HEK293 (cell line): ENCODE results near the gene CD99L2.

Experiments
- CTCF ChIA-PET: fragments of 350-600 bp; formaldehyde crosslinking; extraction: SDS; loops from one replicate; lab custom pipeline; 2021; ENCODE audit warnings: antibody characterized with exemption; lab: Yijun Ruan, JAX
- POLR2A ChIA-PET: fragments of 300-600 bp; formaldehyde crosslinking; extraction: SDS; loops from one replicate; lab custom pipeline; 2020; ENCODE audit warnings: antibody characterized with exemption, inconsistent platforms; lab: Yijun Ruan, JAX
- H3K27ac ChIP-seq: fragments of 200-500 bp; sonication (Bioruptor generic); 2 replicates; pipeline ENCODE4 v1.5.1; 2014; ENCODE audit warnings: low read depth, low read length, control low read depth, inconsistent platforms; ENCODE audit errors: extremely low read depth
- H3K36me3 ChIP-seq, 2 experiments: fragments of 200-500 bp in 1 of 2; sonication (Bioruptor generic) in 1 of 2; 1 replicate in 1 of 2; 2 replicates in 1 of 2; pipeline ENCODE4 v1.5.1; 2014 to 2017; ENCODE audit warnings: inconsistent platforms in 2 of 2, low read length in 2 of 2; ENCODE audit not compliant: control insufficient read depth in 2 of 2, insufficient read depth in 1 of 2
- H3K4me1 ChIP-seq: fragments of 200-500 bp; sonication (Bioruptor generic); 2 replicates; pipeline ENCODE4 v1.5.1; 2014; ENCODE audit warnings: mild to moderate bottlenecking, low read length, inconsistent platforms; ENCODE audit not compliant: control insufficient read depth, insufficient read depth
- H3K4me3 ChIP-seq: 2 replicates; pipeline ENCODE4 v1.5.1; 2011; ENCODE audit warnings: low read depth, mild to moderate bottlenecking, control low read depth, low read length, moderate library complexity
- H3K9me3 ChIP-seq: fragments of 200-500 bp; sonication (Bioruptor generic); 2 replicates; pipeline ENCODE4 v1.5.1; 2014; ENCODE audit warnings: low read depth, low read length, inconsistent platforms; ENCODE audit not compliant: control insufficient read depth, insufficient read depth
- AEBP2 ChIP-seq: fragments of 450-650 bp; formaldehyde crosslinking; IDR thresholded peaks from 2 replicates; pipeline ENCODE4 v1.5.1; 2016; ENCODE audit warnings: missing biosample characterization, missing genetic modification characterization, borderline replicate concordance
- HOXD13 ChIP-seq: sonication (generic); formaldehyde crosslinking; IDR thresholded peaks from 2 replicates; pipeline ENCODE4 v1.8.0; 2022; ENCODE audit warnings: missing genetic modification reagents, borderline replicate concordance
- KLF16 ChIP-seq: fragments of 450-650 bp; formaldehyde crosslinking; IDR thresholded peaks from 2 replicates; pipeline ENCODE4 v1.5.1; 2017; ENCODE audit warnings: missing biosample characterization, missing genetic modification characterization
- YY1 ChIP-seq: fragments of 450-650 bp; formaldehyde crosslinking; IDR thresholded peaks from 2 replicates; pipeline ENCODE4 v1.5.1; 2018; ENCODE audit warnings: missing biosample characterization, missing genetic modification characterization
- ZFP69B ChIP-seq: fragments of 450-650 bp; formaldehyde crosslinking; IDR thresholded peaks from 2 replicates; pipeline ENCODE4 v1.5.1; 2016; ENCODE audit warnings: missing biosample characterization, missing genetic modification characterization
- ZIC2 ChIP-seq: fragments of 450-650 bp; formaldehyde crosslinking; IDR thresholded peaks from 2 replicates; pipeline ENCODE4 v1.5.1; 2016; ENCODE audit warnings: missing biosample characterization, missing genetic modification characterization
- ZNF138 ChIP-seq: fragments of 450-650 bp; formaldehyde crosslinking; IDR thresholded peaks from 2 replicates; pipeline ENCODE4 v1.5.1; 2016; ENCODE audit warnings: missing biosample characterization, missing genetic modification characterization, borderline replicate concordance
- ZNF184 ChIP-seq: fragments of 450-650 bp; IDR thresholded peaks from 2 replicates; pipeline ENCODE4 v1.5.1; 2018; ENCODE audit warnings: missing biosample characterization, mild to moderate bottlenecking, missing genetic modification characterization
- ZNF2 ChIP-seq: fragments of 450-650 bp; formaldehyde crosslinking; IDR thresholded peaks from 2 replicates; pipeline ENCODE4 v1.5.1; 2016; ENCODE audit warnings: missing biosample characterization, missing genetic modification characterization
- ZNF239 ChIP-seq: fragments of 450-650 bp; formaldehyde crosslinking; IDR thresholded peaks from 2 replicates; pipeline ENCODE4 v1.5.1; 2016; ENCODE audit warnings: missing biosample characterization, missing genetic modification characterization
- ZNF354C ChIP-seq: fragments of 450-650 bp; formaldehyde crosslinking; IDR thresholded peaks from 2 replicates; pipeline ENCODE4 v1.5.1; 2016; ENCODE audit warnings: missing biosample characterization, missing genetic modification characterization, low read depth, borderline replicate concordance
- ZNF391 ChIP-seq: fragments of 450-650 bp; formaldehyde crosslinking; IDR thresholded peaks from 2 replicates; pipeline ENCODE4 v1.5.1; 2016; ENCODE audit warnings: low read depth, missing biosample characterization, missing genetic modification characterization, borderline replicate concordance
- ZNF426 ChIP-seq: fragments of 450-650 bp; formaldehyde crosslinking; IDR thresholded peaks from 2 replicates; pipeline ENCODE4 v1.5.1; 2017; ENCODE audit warnings: missing biosample characterization, missing genetic modification characterization, mild to moderate bottlenecking, inconsistent platforms, moderate library complexity
- ZNF433 ChIP-seq: fragments of 450-650 bp; formaldehyde crosslinking; IDR thresholded peaks from 2 replicates; pipeline ENCODE4 v1.5.1; 2016; ENCODE audit warnings: missing biosample characterization, missing genetic modification characterization, low read depth
- ZNF501 ChIP-seq: fragments of 450-650 bp; formaldehyde crosslinking; IDR thresholded peaks from 2 replicates; pipeline ENCODE4 v1.5.1; 2016; ENCODE audit warnings: missing biosample characterization, missing genetic modification characterization
- ZNF580 ChIP-seq: fragments of 450-650 bp; formaldehyde crosslinking; IDR thresholded peaks from 2 replicates; pipeline ENCODE4 v1.5.1; 2016; ENCODE audit warnings: missing biosample characterization, missing genetic modification characterization
- ZNF624 ChIP-seq: fragments of 450-650 bp; formaldehyde crosslinking; IDR thresholded peaks from 2 replicates; pipeline ENCODE4 v1.5.1; 2017; ENCODE audit warnings: missing biosample characterization, missing genetic modification characterization
- ZNF629 ChIP-seq: fragments of 450-650 bp; formaldehyde crosslinking; IDR thresholded peaks from 2 replicates; pipeline ENCODE4 v1.5.1; 2017; ENCODE audit warnings: missing biosample characterization, missing genetic modification characterization
- ZNF670 ChIP-seq: fragments of 450-650 bp; formaldehyde crosslinking; IDR thresholded peaks from 2 replicates; pipeline ENCODE4 v1.5.1; 2016; ENCODE audit warnings: missing biosample characterization, missing genetic modification characterization, low read depth
- ZNF747 ChIP-seq: fragments of 450-650 bp; formaldehyde crosslinking; IDR thresholded peaks from 2 replicates; pipeline ENCODE4 v1.5.1; 2016; ENCODE audit warnings: missing biosample characterization, missing genetic modification characterization

Gene CD99L2

GRCh38 chrX:150792949-150793527 lies 105.4 kb downstream of the CD99L2 start:
- TF ChIP-seq ZIC2 (tag by site-specific recombination) (no peak), ZNF426 (tag by site-specific recombination) (no peak), ZNF580 (tag by site-specific recombination) (no peak), ZNF501 (tag by site-specific recombination) (no peak), YY1 (tag by site-specific recombination) (no peak), ZNF629 (no peak), ZNF138 (tag by site-specific recombination) (no peak), HOXD13 (CRISPR knock-in tag) (no peak), ZNF391 (tag by site-specific recombination) (no peak), ZFP69B (tag by site-specific recombination) (no peak), ZNF670 (tag by site-specific recombination) (no peak), ZNF433 (tag by site-specific recombination) (no peak), ZNF354C (tag by site-specific recombination) (no peak), ZNF239 (tag by site-specific recombination) (no peak)
- H3K36me3 ChIP-seq = peaks cover 0 to 50% of the 10 kb centered on the region in 2 experiments; a peak in 1 of 3 replicates
- no peak overlapping the region for H3K4me3 ChIP-seq
- no peaks in the 10 kb centered on the region for H3K4me1 ChIP-seq
- no peaks in the 10 kb centered on the region for H3K9me3 ChIP-seq
- CTCF ChIA-PET = no interaction called here
- no peak overlapping the region for H3K27ac ChIP-seq
- POLR2A ChIA-PET = no interaction called here

GRCh38 chrX:150790021-150790420 lies 108.4 kb downstream of the CD99L2 start:
- H3K4me3 ChIP-seq = no peak overlapping the region
- H3K4me1 ChIP-seq = no peaks in the 10 kb centered on the region
- POLR2A ChIA-PET = interaction anchor here (0.5 kb wide), 1 partner anchor 9 kb away, joined by 3 read pairs; no protein-coding TSS in a partner anchor
- H3K9me3 ChIP-seq = no peaks in the 10 kb centered on the region
- TF ChIP-seq ZNF184 = no peak
- TF ChIP-seq, all 188 proteins: peak for 0
- H3K27ac ChIP-seq = no peak overlapping the region
- CTCF ChIA-PET = no interaction called here
- H3K36me3 ChIP-seq = peaks cover 0 to 44% of the 10 kb centered on the region in 2 experiments; a peak in 2 of 3 replicates

- POLR2A ChIA-PET = no interaction called here
- H3K27ac ChIP-seq = no peak overlapping the region
- H3K4me3 ChIP-seq = no peak overlapping the region
- no peaks in the 10 kb centered on the region; a peak in 1 of 3 replicates for H3K36me3 ChIP-seq
- TF ChIP-seq AEBP2 (tag by site-specific recombination) (no peak), ZNF747 (tag by site-specific recombination) (no peak), ZNF2 (tag by site-specific recombination) (no peak), ZNF624 (tag by site-specific recombination) (no peak), KLF16 (no peak)
- no peaks in the 10 kb centered on the region for H3K9me3 ChIP-seq
- no peaks in the 10 kb centered on the region for H3K4me1 ChIP-seq
- CTCF ChIA-PET = interaction anchor here (3.5 kb wide), 1 partner anchor 9 kb away, joined by 28 read pairs; no protein-coding TSS in a partner anchor
Measured at GRCh38 chrX:150781677-150782076, 116.8 kb downstream of the CD99L2 start.
